GM23338 (cell line): ENCODE data around the gene SRPK1. TPM values are rescaled to one million over a fixed set of nuclear protein-coding genes. Genes with fewer than 3 reads are reported as not detected.

Experiments
- ATAC-seq: fragments of 200-7000 bp; cut with Tn5 transposase; 3 replicates; pipeline ENCODE4 v1.9.1; 2020
- DNase-seq: peaks from one replicate; pipeline ENCODE4 v3.0.0-alpha.2; 2015; ENCODE audit warnings: low spot score
- H2AFZ ChIP-seq: fragments of 200-600 bp; sonication (generic); 2 replicates; pipeline ENCODE4 v1.8.0; 2016; ENCODE audit warnings: antibody characterized with exemption, mild to moderate bottlenecking, moderate library complexity
- H3F3A ChIP-seq: fragments of 200-600 bp; sonication (generic); replicated peaks from 2 replicates; pipeline ENCODE4 v1.8.0; 2017; ENCODE audit warnings: antibody characterized with exemption, mixed run types, low read depth
- H3K27ac ChIP-seq: fragments of 200-600 bp; sonication (generic); 2 replicates; pipeline ENCODE4 v1.6.1; 2016; ENCODE audit warnings: low read depth
- H3K27me3 ChIP-seq: fragments of 200-600 bp; sonication (generic); 2 replicates; pipeline ENCODE4 v1.8.0; 2016; ENCODE audit warnings: mild to moderate bottlenecking, mixed run types, moderate library complexity; ENCODE audit not compliant: insufficient read depth
- H3K36me3 ChIP-seq: fragments of 200-600 bp; sonication (generic); 2 replicates; pipeline ENCODE4 v1.8.0; 2016; ENCODE audit warnings: mild to moderate bottlenecking; ENCODE audit not compliant: insufficient read depth
- H3K4me1 ChIP-seq: fragments of 200-600 bp; sonication (generic); 2 replicates; pipeline ENCODE4 v1.8.0; 2016; ENCODE audit warnings: mild to moderate bottlenecking, moderate library complexity; ENCODE audit not compliant: insufficient read depth
- H3K4me2 ChIP-seq: fragments of 200-600 bp; sonication (generic); 2 replicates; pipeline ENCODE4 v1.7.1; 2017; ENCODE audit warnings: mixed run types
- H3K4me3 ChIP-seq: fragments of 200-600 bp; sonication (generic); 2 replicates; pipeline ENCODE4 v1.6.1; 2016; ENCODE audit warnings: mixed run types
- H3K79me2 ChIP-seq: fragments of 200-600 bp; sonication (generic); replicated peaks from 2 replicates; pipeline ENCODE4 v1.8.0; 2017; ENCODE audit warnings: mild to moderate bottlenecking; ENCODE audit not compliant: insufficient read depth
- H3K9me2 ChIP-seq: fragments of 200-600 bp; sonication (generic); 2 replicates; pipeline ENCODE4 v1.8.0; 2017; ENCODE audit not compliant: insufficient read depth
- H4K20me1 ChIP-seq: fragments of 200-600 bp; sonication (generic); replicated peaks from 2 replicates; pipeline ENCODE4 v1.8.0; 2017; ENCODE audit warnings: mild to moderate bottlenecking; ENCODE audit not compliant: insufficient read depth
- H3K27ac Mint-ChIP-seq: 2 replicates; pipeline ENCODE4 v1.8.0; 2020; ENCODE audit warnings: inconsistent platforms, mild to moderate bottlenecking, moderate library complexity, mixed read lengths
- H3K27me3 Mint-ChIP-seq: 3 replicates; pipeline ENCODE4 v1.8.0; 2022; ENCODE audit warnings: low read depth, mild to moderate bottlenecking, moderate library complexity, mixed read lengths, inconsistent platforms; ENCODE audit not compliant: insufficient read depth, poor library complexity
- H3K36me3 Mint-ChIP-seq: 3 replicates; pipeline ENCODE4 v1.8.0; 2021; ENCODE audit warnings: low read depth, mild to moderate bottlenecking, inconsistent platforms, moderate library complexity, mixed read lengths
- H3K4me1 Mint-ChIP-seq: 3 replicates; pipeline ENCODE4 v1.8.0; 2020; ENCODE audit warnings: mild to moderate bottlenecking, inconsistent platforms, mixed read lengths
- H3K4me3 Mint-ChIP-seq: 3 replicates; pipeline ENCODE4 v1.8.0; 2021; ENCODE audit warnings: moderate library complexity, mild to moderate bottlenecking, inconsistent platforms, mixed read lengths
- H3K9me3 Mint-ChIP-seq: 3 replicates; pipeline ENCODE4 v1.8.0; 2020; ENCODE audit warnings: moderate library complexity, mild to moderate bottlenecking, inconsistent platforms, mixed read lengths
- CREB1 ChIP-seq: fragments of 250-450 bp; sonication (Bioruptor Pico); IDR thresholded peaks from 2 replicates; pipeline ENCODE4 v1.5.0; 2020; ENCODE audit warnings: low read depth, mild to moderate bottlenecking, moderate library complexity
- CTCF ChIP-seq, 2 experiments: fragments of 200-600 bp in 1 of 2; sonication (generic) in 1 of 2; conservative IDR thresholded peaks; 2 replicates each; pipeline versions ENCODE4 v1.5.1 to v1.6.1; 2016 to 2017; ENCODE audit warnings: antibody characterized with exemption in 2 of 2, low read depth in 2 of 2, mild to moderate bottlenecking in 2 of 2, moderate library complexity in 1 of 2
- ETS1 ChIP-seq: IDR thresholded peaks from 2 replicates; pipeline ENCODE4 v1.6.1; 2016; ENCODE audit warnings: antibody characterized with exemption
- EZH2 ChIP-seq: fragments of 200-600 bp; sonication (generic); IDR thresholded peaks from one replicate; pipeline ENCODE4 v1.8.0; 2017; ENCODE audit warnings: antibody characterized with exemption, mild to moderate bottlenecking, low read depth; ENCODE audit not compliant: unreplicated experiment
- EZH2phosphoT487 ChIP-seq: fragments of 200-600 bp; sonication (generic); IDR thresholded peaks from one replicate; pipeline ENCODE4 v1.8.1; 2018; ENCODE audit warnings: antibody characterized with exemption; ENCODE audit not compliant: unreplicated experiment
- JUNB ChIP-seq: IDR thresholded peaks from one replicate; pipeline ENCODE4 v1.6.1; 2016; ENCODE audit warnings: antibody characterized with exemption; ENCODE audit not compliant: unreplicated experiment
- NANOG ChIP-seq: IDR thresholded peaks from 2 replicates; pipeline ENCODE4 v1.6.1; 2016; ENCODE audit warnings: antibody characterized with exemption, borderline replicate concordance
- POLR2AphosphoS5 ChIP-seq: IDR thresholded peaks from 2 replicates; pipeline ENCODE4 v1.6.1; 2016; ENCODE audit warnings: antibody characterized with exemption, low read depth
- REST ChIP-seq: IDR thresholded peaks from one replicate; pipeline ENCODE4 v1.6.1; 2018; ENCODE audit warnings: antibody characterized with exemption; ENCODE audit not compliant: unreplicated experiment
- STAT1 ChIP-seq: IDR thresholded peaks from one replicate; pipeline ENCODE4 v1.6.1; 2016; ENCODE audit warnings: antibody characterized with exemption; ENCODE audit not compliant: unreplicated experiment
- ZNF114 ChIP-seq: fragments of 250-450 bp; sonication (Bioruptor Pico); IDR thresholded peaks from 2 replicates; pipeline ENCODE4 v1.5.0; 2020; ENCODE audit warnings: mild to moderate bottlenecking, moderate library complexity
- ZNF331 ChIP-seq: fragments of 250-450 bp; sonication (Bioruptor Pico); IDR thresholded peaks from 2 replicates; pipeline ENCODE4 v1.5.0; 2020; ENCODE audit warnings: low read depth, mild to moderate bottlenecking, moderate library complexity
- ZNF462 ChIP-seq: fragments of 250-450 bp; sonication (Bioruptor Pico); IDR thresholded peaks from 2 replicates; pipeline ENCODE4 v1.5.0; 2020; ENCODE audit warnings: mild to moderate bottlenecking, moderate library complexity
- polyA plus RNA-seq: library from polyadenylated mRNA; unstranded; fragments of >200 nt; fragmentation: Nextera tagmentation; extraction: Ambion mirVana; gene quantifications from 2 replicates; pipeline ENCODE4 v1.2.1, GENCODE V29; 2016
- total RNA-seq: library from RNA; depleted of rRNA; stranded (reverse); fragments of >200 nt; shearing (Covaris generic); gene quantifications from 2 replicates; pipeline ENCODE4 v1.2.3, GENCODE V29; 2014

Gene SRPK1
- total and polyA plus RNA-seq, 2 experiments from 2014 or later = 175 to 202 TPM

- TF ChIP-seq ZNF114 (CRISPR knock-in tag) (no peak), NANOG (no peak), ZNF331 (no peak), EZH2 (no peak), JUNB (no peak), ZNF462 (CRISPR knock-in tag) (no peak), ETS1 (no peak), CREB1 (CRISPR knock-in tag) (no peak), POLR2AphosphoS5 (no peak), STAT1 (no peak), EZH2phosphoT487 (no peak), CTCF (conservative IDR thresholded peaks at IDR 0.05; ENCODE audit: low read depth in 2 of 2) (no peak), REST (no peak)
- Mint-ChIP-seq H3K4me3 (no peak overlapping the region), H3K27ac (no peak overlapping the region), H3K9me3 (peaks cover 36% of the 10 kb centered on the region), H3K27me3 (peaks cover 9% of the 10 kb centered on the region), H3K36me3 (peaks cover 47% of the 10 kb centered on the region), H3K4me1 (no peaks in the 10 kb centered on the region)
- DNase-seq (no peak), ATAC-seq (no peak)
- H3K36me3 ChIP-seq = peaks cover 38% of the 10 kb centered on the region
- no peak overlapping the region for H3K4me2 ChIP-seq
- H3K27me3 ChIP-seq = no peaks in the 10 kb centered on the region
- peaks cover 43% of the 10 kb centered on the region for H4K20me1 ChIP-seq
- H3K4me1 ChIP-seq = no peaks in the 10 kb centered on the region
- no peaks in the 10 kb centered on the region; the same call in 1 of the 2 replicates for H3F3A ChIP-seq
- H3K9me2 ChIP-seq = 0 out of 2 replicates have a peak, but pooled peaks cover 3% of the 10 kb centered on the region
- H2AFZ ChIP-seq = no peak overlapping the region
- peaks cover 100% of the 10 kb centered on the region for H3K79me2 ChIP-seq
- no peak overlapping the region for H3K4me3 ChIP-seq
- H3K27ac ChIP-seq = no peak overlapping the region
Measured at GRCh38 chr6:35906499-35906846, 14.4 kb downstream of the SRPK1 start.
